ENCODE results near the gene PTPRD.

PTPRD gene

DNA sequence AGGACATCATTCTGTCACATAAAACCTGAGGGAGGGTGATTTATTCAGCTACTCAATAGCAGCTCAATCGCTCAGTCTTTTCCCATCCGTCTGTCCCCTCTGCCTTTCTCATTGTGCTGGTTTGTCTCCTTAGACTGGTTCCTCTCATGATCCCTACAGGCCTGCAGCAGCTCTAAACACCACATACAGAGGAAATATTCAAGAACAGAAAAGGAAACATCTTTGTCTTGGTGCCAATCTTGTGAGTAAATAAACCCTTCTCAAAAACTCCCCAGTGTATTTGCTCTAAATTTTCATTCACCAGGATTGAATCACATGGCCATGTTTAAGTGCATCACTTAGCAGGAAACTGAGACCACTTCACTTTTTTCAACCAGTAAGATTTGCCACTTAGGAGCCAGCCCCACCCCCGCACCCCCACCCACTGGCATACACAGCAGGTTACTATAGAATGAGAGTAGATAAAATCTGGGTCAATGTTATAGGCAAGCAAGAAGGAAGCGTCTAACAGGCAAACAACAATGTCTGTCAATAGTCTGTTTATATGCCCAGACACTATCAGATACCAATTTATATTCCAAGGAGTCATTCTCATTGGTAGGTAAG lies 1917.7 kb downstream of the PTPRD start:
- no peak for DNase-seq

DNA sequence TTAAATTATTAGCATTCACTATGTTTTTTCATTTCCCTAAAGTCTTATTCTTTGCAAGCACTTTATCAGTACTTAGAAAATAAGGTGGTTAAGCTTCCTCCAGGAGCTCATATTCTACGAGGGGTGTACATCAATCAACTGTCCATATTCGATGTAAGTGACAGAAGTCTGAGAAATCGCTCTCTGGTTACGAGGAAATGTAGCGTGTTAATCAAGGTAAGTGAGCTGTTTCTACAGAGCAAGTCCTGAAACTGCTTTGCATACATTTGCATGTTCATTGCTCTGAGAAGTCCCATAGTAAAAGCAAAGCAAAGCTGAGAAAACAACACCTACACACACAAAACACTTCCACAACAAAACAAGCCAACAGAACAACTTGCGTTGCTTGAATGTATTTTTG lies 1919.3 kb downstream of the PTPRD start:
- DNase-seq: no peak

DNA sequence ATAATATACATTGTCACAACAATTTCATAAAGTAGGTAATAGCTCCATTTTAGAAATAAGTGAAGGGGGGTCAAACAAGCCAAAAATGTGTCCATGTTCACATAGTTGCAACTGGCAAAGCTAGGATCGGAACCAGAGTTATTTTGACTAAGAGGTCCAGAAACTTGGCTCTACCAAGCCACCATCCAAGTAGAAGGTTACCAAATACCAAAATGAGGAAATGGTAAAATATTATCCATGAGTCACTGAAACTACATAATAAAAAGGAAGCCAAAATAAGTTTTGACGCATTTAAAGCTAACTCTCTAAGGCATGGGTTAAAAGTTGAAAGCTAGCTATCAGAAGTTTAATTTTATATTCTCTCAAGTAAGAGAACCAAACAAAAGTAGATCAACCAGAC lies 1926.3 kb downstream of the PTPRD start:
- no peak for DNase-seq

DNA sequence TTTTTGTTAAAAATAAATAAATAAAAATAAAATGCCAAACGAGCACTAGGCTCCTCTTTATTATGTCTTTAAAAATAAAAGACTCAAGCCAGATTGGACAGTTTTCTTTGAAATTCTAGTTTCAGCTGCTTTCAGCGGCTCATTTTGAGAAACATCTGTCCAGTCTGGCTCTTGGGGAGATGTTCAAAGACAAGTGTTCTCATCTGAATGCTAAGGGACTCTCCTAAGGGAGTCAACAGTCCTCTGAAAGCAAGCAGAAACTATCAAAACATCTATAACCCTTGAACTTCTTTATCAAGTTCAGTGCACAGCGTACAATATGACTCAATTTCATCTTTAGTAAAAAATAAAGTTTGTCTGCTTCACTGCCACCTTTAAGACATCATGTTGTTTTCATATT lies 1927.0 kb downstream of the PTPRD start:
- DNase-seq: no peak

DNA sequence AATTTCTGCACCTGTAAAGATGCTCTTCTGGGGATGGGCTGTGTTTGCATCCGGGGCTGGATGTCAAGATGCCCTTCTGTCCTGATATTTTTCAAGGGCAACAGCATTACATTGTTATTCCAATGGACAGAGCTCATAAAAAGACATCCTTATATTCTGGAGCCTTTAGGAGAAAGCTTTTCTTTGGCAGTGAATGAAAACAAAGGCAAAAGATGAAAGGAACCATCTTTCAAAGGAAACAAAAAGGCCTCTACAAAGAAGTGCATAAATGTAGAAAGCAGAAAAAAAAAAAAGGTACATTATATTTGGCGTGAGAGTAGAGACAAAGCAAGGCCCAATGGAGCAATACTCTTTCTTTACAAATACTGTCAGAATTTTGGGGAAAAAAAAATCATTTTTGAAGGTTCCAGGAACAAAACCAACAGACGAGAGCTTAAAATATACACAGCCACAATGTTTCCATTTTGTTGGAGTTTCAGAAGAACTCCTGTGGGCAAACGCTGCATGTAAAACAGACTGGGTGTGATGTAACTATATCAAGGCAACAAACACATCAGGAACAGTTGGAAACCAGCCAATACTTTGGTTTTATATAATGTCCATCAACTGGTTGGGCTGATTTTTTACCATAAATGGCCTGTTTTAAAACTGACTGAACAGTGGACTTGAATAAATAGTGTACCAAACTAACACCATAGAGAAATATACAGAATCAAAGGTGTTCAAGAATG lies 1927.7 kb downstream of the PTPRD start:
- DNase-seq: no peak

DNA sequence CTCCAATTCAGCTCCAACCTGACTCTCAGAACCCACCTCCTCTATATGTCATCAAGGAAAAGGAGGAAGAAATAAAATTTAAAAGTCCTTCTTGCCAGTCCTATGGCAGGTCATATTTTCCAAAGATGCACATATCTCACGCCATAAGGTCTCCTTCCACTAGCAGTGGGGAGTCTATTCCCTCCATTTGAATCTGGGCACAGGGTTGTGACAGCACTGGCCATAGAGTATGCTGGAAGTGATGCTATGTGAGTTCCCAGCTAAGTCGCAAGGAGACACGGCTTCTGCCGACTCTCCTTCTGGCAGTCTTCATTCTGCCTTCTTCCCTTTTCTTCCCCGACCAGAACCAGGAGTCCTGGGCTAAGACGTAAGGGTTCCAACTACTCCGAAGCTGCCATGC lies 1929.3 kb downstream of the PTPRD start:
- no peak for DNase-seq

DNA sequence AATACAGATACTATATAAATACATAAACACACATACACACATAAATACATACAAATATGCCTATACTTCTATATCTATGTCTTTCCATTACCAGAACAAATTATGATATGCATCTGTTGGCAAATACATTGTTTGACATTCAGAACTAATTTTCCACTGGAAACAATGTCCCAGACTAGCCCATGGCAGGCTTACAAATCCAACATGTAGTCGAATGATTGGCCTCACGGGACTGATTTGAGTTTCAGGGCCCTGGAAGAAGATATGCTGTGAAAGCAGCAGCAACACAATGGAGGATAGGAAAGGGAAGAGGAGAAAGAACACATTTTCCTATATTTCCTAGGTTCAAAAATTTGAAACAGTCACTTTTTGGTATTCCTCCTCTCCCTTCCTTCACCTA lies 1932.1 kb downstream of the PTPRD start:
- DNase-seq: no peak

DNA sequence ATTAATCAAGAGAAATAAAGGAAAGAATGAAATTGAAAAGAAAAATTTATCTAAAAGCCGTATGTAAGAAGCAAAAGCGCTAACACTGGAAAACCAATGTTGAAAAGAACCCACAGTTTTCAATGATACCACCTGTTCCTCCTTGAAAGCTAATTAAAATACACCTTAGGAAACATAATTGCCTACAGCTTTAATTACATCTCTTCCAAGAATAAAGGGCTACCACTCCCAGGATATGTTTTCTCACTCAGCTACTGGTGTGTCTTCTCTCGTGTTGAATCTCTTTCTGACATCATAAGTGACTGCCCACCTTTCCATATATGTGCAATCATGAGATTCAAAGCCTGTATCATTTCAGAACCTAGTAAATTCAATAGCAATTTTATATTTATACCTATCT lies 1932.6 kb downstream of the PTPRD start:
- no peak for DNase-seq

DNA sequence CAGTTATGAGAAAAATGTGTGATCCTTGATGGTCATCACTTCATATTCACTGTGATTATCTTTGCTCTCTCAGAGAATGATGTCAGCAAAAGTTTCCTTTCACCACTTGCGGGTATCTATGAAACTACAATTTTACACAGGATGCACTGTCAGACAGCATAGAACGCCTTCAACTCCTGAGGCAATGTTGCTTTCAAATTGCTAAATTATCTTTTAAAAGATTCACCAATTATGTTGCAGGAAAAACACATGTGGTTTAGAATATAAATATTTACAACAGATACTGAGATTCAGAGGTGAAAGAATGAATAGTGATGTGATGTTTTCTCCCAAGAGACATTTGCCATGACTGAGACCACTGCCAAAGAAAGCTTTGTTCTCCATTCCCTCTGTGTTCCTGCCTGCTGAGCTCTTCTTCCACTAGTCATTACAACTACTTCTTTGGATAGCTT lies 1933.4 kb downstream of the PTPRD start:
- no peak for DNase-seq

DNA sequence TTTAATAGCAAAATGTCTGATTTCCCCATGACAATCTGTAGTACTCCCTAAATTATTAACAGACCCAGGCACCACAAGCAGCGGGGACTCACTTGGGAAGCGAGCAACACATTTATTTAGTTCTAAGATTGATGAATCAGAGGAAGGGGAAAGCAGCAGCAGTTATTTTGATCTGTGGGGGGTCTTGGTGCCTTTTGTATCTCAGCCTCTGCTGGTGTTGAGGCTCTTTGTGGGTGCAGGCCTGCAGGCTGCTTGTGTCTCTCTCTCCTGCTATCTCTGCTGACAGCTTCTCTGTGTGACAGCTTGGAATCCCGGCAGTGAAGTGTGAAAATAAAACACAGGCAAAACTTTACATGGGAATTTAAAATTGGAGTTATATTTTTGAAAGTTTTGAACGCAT lies 1935.1 kb downstream of the PTPRD start:
- no peak for DNase-seq

DNA sequence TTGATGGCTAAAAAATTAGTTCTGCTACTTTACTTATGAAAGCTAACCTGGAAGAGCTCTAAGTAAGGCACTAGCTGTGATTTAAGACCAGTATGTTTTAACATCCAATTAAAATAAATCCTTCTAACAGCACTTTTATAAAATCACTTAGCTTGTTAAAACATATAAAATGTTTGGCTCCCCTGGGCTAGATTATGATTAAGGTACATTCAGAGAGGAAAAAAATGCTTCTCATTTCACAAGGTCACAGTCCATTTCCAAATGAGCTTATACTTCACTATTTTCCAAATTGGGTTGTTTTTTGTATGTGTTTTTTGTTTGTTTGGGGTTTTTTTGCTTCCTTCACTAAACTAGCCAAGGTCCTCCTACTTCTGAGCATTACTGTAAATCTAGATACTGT lies 1938.3 kb downstream of the PTPRD start:
- no peak for DNase-seq

DNA sequence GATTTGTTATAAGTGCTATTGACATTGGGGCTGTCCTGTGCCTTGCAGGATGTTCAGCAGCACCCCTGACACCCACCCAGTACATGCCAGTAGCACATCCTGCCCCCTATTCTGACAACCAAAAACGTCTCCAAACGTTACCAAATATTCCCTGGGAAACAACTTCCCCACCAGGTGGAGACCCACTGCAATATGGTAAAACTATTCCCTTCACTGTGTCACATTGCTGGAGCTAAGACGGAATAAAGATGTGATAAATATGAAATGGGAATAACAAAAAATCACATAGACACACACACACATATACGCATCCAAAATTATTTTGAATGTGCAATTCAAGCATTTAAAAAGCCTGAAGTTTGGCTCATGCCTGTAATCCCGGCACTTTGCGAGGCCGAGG lies 1939.0 kb downstream of the PTPRD start:
- no peak for DNase-seq

DNA sequence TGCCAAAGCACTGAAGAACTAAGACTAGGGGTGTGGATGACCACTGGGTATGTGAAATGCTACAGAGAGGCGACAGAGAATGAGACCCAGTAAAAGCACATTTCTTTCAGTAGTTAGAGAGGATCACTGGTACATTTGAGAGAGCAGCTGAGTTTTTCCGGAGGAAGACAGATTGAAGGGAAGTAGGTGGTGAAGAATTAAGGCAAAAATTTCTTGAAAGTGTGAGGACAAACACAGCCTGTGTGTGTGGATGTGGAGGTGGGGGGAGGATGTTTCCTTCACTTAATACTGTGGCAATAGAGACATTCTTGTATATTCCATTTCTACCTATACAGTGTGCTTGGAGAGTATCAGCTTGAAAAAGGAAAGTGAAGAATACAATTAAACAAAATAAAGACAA lies 1942.1 kb downstream of the PTPRD start:
- DNase-seq: no peak

DNA sequence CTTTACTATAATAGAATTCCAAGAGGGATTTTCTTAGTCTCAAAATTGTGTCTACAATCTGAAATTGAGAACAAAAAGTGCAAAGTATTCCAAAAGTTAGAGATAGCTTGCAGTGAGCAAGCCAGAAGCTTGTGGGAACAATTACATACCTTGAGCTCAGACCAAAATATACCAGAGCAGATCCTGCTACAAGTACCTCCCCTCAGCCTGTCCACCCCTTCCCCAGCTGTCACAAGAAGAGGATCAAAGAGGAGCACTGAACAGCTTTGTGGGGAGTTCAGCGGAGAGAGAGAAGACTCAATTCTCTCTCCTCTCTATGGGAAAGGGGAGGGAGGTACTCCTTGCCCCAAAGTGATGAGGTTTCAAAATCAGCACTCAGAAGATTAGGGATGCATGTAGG lies 1944.1 kb downstream of the PTPRD start:
- no peak for DNase-seq

DNA sequence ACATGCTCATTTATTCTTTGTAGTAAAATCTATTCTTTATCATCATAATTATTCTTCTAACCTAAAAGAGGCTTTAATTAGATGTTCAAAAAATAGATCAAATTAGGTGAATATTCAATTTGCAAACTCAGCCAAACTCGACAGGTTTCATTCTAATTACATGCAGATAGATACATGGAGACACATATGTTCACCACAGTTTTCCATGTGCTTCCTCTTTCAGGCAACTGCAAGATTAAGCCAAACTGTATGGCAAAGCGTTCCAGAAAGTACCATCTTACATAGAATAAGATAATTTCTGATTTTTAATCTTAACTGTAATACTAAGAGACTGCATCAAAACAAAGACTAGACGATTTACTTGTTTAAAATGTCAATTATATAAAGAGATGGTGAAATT lies 1944.6 kb downstream of the PTPRD start:
- no peak for DNase-seq

DNA sequence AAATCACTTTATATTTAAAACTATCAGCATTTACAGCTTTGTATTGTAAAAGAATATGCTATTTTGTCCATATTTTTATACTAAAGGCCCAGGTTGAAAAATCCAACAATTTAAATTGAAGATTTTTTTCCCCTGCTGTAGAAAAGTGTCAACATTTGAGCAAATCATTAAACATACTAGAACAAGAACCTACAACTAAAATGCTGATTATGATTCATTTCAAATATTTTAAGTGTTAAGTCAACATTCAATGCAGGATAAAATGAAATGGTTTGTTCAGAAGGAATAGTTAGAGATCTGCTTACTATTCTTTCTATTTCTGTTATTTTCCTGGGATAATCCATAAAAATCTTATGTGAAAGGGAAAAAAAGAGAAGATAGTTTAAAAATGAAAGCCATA lies 1946.7 kb downstream of the PTPRD start:
- DNase-seq: no peak

DNA sequence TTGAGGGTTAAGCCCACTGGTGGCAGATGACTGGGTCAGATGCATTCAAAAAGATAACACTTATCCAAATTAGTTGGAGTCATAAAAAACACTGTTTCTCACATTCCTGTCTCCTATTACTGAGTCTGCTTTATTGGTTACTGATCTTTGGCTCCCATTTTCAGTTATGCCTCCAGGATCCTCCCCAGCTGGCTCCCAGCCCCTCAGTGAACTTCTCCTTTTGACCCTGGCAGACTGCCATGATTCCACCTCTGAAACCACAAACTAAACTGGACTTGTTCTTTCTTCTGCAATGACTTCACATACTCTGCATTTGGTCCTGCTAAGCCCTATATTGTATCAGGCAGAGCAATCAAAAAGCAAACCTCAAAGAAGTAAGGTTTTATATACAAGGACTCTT lies 1952.4 kb downstream of the PTPRD start:
- DNase-seq: no peak

DNA sequence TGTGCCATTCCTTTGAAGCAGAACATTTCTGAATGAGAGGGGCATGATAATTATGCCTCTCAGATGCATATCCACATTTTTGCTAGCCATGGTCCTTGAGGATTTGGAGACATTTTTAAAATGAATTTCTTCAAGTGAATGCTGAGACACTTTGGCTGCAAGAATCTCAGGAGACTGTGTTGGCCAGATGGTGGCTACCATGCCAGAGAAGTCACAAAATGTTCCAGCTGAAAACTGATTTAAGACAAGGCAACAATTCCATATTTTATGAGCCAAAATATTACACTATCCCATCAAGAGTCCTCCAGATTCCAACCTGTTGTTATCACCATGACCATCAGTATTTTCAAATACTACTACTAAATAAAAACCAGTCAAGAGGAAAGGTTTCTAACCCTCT lies 1953.7 kb downstream of the PTPRD start:
- DNase-seq: no peak

DNA sequence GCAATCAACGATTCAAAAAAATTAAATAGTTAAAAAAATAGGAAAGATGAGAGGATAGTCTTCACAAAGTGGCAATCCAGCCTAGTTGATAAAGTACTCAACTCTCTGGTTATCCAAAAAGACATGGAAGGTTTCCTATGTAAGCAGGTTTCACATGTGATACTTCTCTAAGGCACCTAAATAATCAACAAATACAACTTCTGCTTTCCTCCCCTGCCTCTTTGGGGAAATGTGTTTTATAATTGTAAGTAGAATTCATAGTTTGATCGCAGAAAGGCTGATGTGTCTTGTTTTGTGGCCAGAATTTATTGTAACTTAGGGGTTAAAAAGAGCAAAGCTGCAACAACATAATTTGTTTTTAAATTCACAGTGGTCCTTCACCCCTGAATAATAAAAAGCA lies 1957.7 kb downstream of the PTPRD start:
- DNase-seq: no peak

DNA sequence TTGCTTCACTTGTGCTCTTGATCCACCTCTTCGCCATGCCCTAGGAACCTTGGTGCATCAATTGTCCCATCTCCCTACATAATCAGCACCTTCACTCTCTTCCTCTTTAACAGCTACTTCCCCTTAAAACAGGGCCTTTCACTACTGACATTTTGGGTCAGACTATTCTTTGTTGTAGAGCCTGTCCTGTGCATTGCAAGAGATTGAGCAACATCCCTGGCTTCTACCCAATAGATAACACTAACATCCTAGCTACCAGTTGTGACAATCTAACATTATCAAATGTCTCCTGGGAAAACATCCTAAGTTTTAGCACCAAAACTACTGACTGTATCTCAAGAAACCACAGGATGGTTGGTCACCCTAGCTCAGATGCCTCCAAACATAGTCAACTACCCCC lies 1958.9 kb downstream of the PTPRD start:
- DNase-seq: no peak

DNA sequence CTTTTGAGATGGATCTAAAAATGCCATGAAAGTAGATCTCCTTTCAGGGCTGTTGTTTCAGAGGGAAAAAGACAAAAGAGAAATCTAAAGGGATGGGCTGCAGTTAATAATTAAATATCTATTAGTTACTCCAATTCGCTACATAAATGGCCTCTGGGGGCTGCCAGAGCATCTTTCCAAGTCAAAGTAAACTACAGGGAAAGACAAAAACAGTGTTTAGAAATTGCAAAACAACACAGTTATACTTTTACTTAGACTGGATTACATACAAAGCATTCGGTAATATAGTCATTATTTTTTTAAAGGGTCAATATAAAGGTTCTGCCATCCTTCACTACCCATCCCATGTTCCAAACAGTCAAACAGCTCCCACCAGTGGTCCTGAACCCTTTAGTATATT lies 1959.7 kb downstream of the PTPRD start:
- DNase-seq: no peak

DNA sequence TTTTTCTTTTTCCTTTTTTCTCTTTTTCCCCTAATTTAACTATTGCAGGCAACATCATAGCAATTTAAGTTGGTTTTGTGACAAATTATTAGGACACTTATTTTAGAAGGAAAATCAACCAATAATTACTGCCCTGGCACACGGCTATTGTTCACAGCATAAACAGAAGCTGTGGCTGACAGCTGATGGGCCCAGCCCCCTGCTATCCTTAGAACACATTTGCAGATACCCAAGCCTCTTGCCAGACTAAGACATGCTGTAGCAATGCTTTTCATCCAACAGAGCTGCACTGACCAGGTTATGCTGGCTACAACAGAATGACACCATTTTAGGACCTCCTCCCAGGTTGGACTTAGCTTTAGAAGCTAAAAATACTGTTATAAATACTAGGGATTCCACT lies 1960.5 kb downstream of the PTPRD start:
- DNase-seq: no peak

DNA sequence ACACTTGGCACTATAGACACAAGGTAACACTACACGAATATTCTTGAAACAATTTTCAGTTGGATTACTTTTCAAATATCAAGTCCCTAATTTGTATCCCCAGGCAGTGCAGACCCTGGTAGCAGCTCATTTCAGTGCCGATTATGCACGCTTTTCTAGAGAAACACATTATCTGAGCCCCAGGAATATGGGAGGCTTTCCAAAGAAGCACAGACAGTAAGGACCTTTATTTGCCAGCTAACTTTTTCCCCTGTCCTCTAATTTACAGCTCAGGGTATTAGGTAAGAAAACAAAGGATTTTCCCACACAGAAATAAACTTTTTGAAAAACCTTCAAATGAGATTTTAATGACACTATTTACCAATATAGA lies 1961.0 kb downstream of the PTPRD start:
- no peak for DNase-seq

DNA sequence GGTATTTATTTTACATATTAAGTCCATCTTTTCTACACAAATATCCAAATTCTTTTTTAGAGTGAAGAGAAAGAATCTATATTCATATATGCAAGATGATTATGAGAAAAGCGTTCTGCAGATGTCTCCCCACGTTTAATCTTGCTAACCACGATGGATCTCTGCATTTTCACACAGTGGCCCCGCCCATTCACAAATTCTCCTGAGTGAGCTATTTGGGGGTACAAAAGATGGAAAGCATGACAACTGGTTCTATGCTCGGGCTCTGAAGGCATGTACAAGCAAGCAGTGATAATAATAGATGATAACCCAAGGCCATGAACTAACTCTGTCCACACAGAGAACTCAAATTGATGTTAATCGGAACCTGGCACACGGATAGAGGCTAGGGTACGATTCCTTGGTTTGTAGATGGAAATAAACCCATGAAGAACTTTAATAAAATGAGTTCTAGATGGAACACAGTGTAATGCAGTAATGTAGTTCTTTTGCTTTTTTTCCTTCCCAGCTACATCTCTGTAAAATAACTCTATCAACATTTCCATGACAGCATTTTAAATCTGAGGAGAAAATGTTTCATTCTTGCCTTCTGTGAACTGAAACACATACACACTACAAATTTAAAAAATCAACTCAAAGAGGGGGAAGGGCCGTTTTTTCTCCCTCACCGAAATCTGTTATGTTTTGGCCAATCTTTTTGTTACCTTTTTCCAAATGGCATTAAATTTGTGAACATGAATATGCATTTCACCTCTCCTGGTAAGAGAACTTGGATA lies 1961.5 kb downstream of the PTPRD start:
- no peak for DNase-seq

Data from activated naive CD4-positive, alpha-beta T cell treated with anti-CD3 and anti-CD28 coated beads, Interleukin-2, amount 50 U/mL, for 16 hours (primary cell).